Measurements from ENCODE around the gene STX16. TPM values are rescaled to one million over a fixed set of nuclear protein-coding genes. Genes with fewer than 3 reads are reported as not detected.

The STX16 gene
- total RNA-seq, 1 experiment from 2014 or later: 89.1 TPM

DNA sequence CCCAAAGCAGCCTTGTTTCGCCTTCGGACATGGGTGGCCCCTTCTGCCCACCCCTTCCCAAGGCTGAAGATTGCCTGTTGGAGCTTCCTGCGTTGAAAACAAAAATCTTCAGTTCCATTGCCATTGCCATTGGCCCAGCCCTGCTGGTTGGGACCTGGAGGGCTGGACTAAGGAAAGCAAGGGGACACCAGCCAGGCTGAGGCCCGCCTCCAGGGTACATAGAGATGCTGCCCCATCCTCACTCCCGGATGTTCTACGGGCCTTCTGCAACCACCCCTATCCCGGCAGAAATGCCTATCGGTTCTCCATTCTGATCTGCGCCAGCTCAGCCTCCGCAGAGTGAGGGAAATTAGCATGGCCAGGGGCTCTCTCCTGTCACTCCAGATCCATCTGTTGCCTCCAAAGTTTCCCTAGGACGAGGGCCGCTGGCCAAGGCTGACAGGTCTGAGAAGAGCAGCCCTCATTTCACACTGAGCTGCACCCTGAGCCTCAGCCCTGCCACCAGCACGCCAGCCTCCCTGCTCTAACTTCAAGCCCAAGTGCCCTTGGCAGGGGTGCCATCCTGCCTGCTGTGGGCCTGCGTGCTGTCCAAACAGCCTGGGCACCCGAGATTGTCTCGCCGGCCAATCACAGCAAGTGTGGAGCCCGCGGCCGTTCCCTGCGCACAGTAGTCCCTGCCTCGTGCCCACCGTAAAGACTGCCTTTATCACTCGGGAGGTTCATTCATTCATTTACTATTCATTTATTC, 13.4 kb upstream of the STX16 start (continued):
- TF ChIP-seq, protein P1, sequence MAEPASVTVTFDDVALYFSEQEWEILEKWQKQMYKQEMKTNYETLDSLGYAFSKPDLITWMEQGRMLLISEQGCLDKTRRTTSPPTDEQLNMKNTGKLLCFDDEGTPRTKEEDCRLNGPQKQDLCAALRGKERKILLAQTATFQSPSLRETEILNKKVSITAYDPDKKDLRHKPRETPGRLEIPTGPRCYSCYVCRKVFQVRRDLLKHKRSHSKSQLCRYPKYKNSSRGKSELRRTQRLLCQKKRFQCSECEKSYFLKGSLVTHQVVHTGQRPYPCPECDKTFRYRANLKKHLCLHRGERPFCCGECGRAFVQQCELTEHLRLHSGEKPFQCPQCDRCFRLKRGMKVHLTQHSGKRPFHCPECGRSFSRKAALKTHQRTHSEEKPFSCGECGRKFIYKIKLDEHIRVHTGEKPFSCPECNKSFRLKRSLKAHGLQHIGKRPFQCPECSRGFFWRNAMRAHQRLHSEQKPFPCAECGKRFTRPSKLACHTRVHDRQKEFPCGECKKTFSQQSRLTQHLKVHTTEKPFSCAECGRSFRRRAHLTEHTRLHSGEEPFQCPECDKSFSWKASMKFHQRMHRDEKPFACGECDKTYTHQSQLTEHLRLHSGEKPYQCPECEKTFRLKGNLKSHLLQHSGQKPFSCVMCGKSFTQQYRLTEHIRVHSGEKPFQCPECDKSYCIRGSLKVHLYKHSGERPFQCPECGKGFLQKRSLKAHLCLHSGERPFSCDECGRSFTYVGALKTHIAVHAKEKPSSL (CRISPR knock-in tag; conservative IDR thresholded peaks at IDR 0.05): no peak

DNA sequence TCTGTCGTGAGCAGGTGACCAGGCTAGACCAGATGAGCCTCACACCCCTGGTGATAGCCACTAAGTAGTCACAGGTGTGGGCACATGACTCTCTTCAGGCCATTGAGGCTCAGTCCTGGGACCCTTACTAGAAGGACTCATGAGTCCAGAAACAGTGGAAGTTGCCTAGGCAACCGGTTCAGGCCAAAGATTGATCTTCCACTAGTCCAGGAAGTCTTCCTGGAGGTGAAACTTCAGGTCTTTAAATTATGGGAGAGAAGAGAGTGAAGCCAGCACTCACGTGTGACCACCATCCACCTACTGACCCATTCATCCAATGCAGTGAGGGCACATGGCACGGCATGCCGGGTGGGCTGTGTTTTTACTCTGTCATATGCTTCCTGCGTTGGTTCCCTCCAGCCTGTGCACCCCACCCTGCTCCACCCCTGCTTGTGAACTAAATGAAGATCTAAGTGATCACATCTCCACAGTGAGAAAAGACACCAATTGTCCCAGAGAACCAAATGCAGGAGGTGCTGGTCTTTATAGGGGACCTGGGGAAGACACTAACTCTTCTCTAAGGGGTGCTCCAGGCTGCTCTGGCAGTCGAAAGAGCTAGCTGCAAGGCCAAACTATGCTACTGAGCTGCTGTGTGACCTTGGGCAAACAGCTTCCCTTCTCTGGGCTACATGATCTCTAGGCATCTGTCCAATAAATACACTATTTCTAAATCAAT, 12.5 kb upstream of the STX16 start:
- no peak for DNase-seq (ENCODE audit: low spot score)
- H3K36me3 Mint-ChIP-seq: no peaks in the 10 kb centered on the region

More for the DNA sequence above, 12.5 kb upstream of the STX16 start:
- no peak overlapping the region for H3K4me3 Mint-ChIP-seq
- no peak for ATAC-seq
- peaks cover 13% of the 10 kb centered on the region for H3K9me3 Mint-ChIP-seq
- ChIA-PET CTCF (interaction anchor here (0.6 to 2.3 kb wide), 5 partner anchors 9 to 157 kb away, joined by 3 to 17 read pairs (median 5); no protein-coding TSS in a partner anchor), POLR2A (no interaction called here)
- no peak overlapping the region for H3K27ac Mint-ChIP-seq
- H3K27me3 Mint-ChIP-seq (ENCODE audit: low read depth): peaks cover 8% of the 10 kb centered on the region
- TF ChIP-seq, protein P2, sequence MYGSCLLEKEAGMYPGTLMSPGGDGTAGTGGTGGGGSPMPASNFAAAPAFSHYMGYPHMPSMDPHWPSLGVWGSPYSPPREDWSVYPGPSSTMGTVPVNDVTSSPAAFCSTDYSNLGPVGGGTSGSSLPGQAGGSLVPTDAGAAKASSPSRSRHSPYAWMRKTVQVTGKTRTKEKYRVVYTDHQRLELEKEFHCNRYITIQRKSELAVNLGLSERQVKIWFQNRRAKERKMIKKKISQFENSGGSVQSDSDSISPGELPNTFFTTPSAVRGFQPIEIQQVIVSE (CRISPR knock-in tag; IDR thresholded peaks at IDR 0.05; ENCODE audit: borderline replicate concordance): no peak
- TF ChIP-seq, protein P3, sequence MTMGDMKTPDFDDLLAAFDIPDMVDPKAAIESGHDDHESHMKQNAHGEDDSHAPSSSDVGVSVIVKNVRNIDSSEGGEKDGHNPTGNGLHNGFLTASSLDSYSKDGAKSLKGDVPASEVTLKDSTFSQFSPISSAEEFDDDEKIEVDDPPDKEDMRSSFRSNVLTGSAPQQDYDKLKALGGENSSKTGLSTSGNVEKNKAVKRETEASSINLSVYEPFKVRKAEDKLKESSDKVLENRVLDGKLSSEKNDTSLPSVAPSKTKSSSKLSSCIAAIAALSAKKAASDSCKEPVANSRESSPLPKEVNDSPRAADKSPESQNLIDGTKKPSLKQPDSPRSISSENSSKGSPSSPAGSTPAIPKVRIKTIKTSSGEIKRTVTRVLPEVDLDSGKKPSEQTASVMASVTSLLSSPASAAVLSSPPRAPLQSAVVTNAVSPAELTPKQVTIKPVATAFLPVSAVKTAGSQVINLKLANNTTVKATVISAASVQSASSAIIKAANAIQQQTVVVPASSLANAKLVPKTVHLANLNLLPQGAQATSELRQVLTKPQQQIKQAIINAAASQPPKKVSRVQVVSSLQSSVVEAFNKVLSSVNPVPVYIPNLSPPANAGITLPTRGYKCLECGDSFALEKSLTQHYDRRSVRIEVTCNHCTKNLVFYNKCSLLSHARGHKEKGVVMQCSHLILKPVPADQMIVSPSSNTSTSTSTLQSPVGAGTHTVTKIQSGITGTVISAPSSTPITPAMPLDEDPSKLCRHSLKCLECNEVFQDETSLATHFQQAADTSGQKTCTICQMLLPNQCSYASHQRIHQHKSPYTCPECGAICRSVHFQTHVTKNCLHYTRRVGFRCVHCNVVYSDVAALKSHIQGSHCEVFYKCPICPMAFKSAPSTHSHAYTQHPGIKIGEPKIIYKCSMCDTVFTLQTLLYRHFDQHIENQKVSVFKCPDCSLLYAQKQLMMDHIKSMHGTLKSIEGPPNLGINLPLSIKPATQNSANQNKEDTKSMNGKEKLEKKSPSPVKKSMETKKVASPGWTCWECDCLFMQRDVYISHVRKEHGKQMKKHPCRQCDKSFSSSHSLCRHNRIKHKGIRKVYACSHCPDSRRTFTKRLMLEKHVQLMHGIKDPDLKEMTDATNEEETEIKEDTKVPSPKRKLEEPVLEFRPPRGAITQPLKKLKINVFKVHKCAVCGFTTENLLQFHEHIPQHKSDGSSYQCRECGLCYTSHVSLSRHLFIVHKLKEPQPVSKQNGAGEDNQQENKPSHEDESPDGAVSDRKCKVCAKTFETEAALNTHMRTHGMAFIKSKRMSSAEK (CRISPR knock-in tag; IDR thresholded peaks at IDR 0.05; ENCODE audit: borderline replicate concordance): no peak
- TF ChIP-seq CREM (CRISPR knock-in tag; IDR thresholded peaks at IDR 0.05) (no peak), MYBL2 (CRISPR knock-in tag; IDR thresholded peaks at IDR 0.05) (no peak), ZNF671 (CRISPR knock-in tag; IDR thresholded peaks at IDR 0.05) (no peak), FOXJ3 (CRISPR knock-in tag; IDR thresholded peaks at IDR 0.05; ENCODE audit: borderline replicate concordance) (no peak), JAZF1 (CRISPR knock-in tag; IDR thresholded peaks at IDR 0.05) (no peak)
- TF ChIP-seq, protein P4, sequence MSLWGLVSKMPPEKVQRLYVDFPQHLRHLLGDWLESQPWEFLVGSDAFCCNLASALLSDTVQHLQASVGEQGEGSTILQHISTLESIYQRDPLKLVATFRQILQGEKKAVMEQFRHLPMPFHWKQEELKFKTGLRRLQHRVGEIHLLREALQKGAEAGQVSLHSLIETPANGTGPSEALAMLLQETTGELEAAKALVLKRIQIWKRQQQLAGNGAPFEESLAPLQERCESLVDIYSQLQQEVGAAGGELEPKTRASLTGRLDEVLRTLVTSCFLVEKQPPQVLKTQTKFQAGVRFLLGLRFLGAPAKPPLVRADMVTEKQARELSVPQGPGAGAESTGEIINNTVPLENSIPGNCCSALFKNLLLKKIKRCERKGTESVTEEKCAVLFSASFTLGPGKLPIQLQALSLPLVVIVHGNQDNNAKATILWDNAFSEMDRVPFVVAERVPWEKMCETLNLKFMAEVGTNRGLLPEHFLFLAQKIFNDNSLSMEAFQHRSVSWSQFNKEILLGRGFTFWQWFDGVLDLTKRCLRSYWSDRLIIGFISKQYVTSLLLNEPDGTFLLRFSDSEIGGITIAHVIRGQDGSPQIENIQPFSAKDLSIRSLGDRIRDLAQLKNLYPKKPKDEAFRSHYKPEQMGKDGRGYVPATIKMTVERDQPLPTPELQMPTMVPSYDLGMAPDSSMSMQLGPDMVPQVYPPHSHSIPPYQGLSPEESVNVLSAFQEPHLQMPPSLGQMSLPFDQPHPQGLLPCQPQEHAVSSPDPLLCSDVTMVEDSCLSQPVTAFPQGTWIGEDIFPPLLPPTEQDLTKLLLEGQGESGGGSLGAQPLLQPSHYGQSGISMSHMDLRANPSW (CRISPR knock-in tag; conservative IDR thresholded peaks at IDR 0.05; ENCODE audit: low read depth): no peak
- H3K4me1 Mint-ChIP-seq: peaks cover 8% of the 10 kb centered on the region

Data from WTC11 (cell line).